GM11168 (cell line): ENCODE measurements around the gene IPMK.
"Not testable (repeated sequence)": the region's sequence is repeated elsewhere in the genome, so short reads cannot be mapped to it uniquely, and the experiment has no call there.

Experiments
- in situ Hi-C: fragments of 300-500 bp; cut with MboI; formaldehyde crosslinking; loops from one replicate; pipeline ENCODE4 v1.12.0; 2022; ENCODE audit warnings: low sequenced_read_pairs; ENCODE audit not compliant: unreplicated experiment

The IPMK gene

GRCh38 chr10:58268946-58269781 is 1.5 kb upstream of the IPMK start, which contains the start of gene CISD1:
TSS of gene CISD1 (plus strand) at chr10:58269162. CDS start at chr10:58269274, 112 bp downstream.
- in situ Hi-C loops = no loop called here

- in situ Hi-C loops = no loop called here
Measured at GRCh38 chr10:58268454-58268945, 806 bp upstream of the IPMK start.

GRCh38 chr10:58266826-58267712 is 625 bp downstream of the IPMK start:
- in situ Hi-C loops = no loop called here

- in situ Hi-C loops = no loop called here
Measured at GRCh38 chr10:58266003-58266825, 1.5 kb downstream of the IPMK start.

DNA sequence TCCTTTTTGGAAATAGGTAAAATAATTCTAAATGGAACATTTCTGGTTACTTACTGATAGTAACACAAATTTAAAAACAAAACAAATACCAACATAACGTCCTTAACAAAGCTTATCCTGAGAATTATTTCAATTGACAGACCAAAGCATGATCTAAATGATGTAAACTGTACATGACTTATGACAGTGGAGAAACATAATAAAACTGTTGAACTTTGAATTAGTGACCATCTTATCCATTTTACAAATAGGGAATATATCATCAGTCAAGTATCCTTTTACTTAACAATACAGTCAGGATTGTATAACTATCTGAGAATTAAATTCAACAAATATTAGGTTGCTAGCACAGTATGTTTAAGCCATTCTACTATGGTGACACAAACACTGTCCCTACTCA is 2.4 kb downstream of the IPMK start:
- in situ Hi-C loops = no loop called here

DNA sequence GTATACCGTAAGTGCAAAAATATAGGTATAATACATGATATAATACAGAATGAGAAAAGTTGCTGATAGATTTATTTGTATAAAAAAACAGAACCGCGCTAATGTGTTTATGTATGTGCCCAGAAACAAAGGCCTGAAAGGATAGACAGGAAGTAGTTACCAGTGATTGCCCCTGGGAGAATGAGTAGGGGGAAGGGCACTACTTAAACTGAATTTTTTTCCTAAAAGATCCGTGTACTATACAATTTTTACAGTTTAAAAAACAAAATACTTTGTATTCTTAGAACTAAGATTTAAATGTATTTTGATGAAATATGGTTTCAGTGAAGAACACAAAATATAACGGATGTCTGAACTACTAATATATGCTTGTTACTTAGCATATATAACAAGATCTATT is 2.9 kb downstream of the IPMK start:
- in situ Hi-C loops = no loop called here

- in situ Hi-C loops = no loop called here
Measured at GRCh38 chr10:58262766-58263165, 4.9 kb downstream of the IPMK start.

- in situ Hi-C loops = no loop called here
Measured at GRCh38 chr10:58260334-58260733, 7.4 kb downstream of the IPMK start.

GRCh38 chr10:58258977-58259692 is 8.6 kb downstream of the IPMK start:
- in situ Hi-C loops = no loop called here

DNA sequence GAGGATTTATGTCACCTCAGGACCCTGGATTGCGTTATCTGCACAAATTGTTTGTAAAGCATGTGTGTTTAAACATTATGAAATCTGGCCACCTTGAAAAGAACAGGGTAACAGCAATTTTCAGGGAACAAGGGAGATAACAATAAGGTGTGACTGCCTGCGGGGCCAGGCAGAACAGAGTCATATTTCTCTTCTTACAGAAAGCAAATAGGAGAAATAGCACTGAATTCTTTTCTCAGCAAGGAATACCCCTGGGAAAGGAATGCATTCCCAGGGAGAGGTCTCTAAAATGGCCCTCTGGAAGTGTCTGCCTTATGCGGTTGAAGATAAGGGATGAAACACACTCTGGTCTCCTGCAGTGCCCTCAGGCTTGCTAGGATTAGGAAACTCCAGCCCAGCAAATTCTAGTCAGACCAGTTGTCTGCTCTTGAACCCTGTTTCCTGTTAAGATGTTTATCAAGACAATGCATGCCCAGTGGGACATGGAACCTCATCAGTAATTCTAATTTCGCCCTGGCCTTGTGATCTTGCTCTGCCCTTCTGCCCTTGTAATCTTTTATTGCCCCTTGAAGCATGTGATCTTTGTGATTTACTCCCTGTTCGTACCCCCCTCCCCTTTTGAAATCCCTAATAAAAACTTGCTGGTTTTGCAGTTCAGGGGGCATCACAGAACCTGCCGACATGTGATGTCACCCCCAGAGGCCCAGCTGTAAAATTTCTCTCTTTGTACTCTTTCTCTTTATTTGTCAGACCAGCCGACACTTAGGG is 11.5 kb downstream of the IPMK start:
- in situ Hi-C loops = not testable (repeated sequence)

GRCh38 chr10:58254644-58255043 is 13.1 kb downstream of the IPMK start:
- in situ Hi-C loops = no loop called here

DNA sequence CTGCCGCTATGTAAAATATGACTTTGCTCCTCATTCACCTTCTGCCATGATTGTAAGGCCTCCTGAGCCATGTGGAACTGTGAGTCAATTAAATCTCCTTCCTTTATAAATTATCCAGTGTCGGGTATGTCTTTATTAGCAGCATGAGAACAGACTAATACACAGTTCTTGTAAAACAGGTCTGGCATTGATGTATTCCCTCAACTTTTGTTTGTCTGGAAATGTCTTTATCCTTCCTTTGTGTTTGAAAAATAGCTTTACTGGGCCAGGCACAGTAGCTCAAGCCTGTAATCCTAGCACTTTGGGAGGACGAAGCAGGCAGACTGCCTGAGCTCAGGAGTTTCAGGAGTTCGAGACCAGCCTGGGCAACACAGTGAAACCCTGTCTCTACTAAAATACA is 14.5 kb downstream of the IPMK start:
- in situ Hi-C loops = no loop called here

- in situ Hi-C loops = not testable (repeated sequence)
Measured at GRCh38 chr10:58244666-58245065, 23.0 kb downstream of the IPMK start.

DNA sequence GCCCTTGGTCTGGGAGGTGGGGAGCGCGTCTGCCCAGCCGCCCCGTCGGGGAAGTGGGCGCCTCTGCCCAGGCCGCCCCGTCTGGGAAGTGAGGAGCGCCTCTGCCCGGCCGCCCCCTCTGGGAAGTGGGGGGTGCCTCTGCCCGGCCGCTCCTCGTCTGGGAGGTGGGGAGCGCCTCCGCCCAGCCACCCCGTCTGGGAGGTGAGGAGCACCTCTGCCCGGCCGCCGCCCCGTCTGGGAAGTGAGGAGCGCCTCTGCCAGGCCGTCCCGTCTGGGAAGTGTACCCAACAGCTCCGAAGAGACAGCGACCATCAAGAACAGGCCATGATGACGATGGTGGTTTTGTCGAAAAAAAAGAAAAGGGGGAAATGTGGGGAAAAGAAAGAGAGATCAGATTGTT is 23.5 kb downstream of the IPMK start:
- in situ Hi-C loops = not testable (repeated sequence)

- in situ Hi-C loops = not testable (repeated sequence)
Measured at GRCh38 chr10:58243801-58244200, 23.9 kb downstream of the IPMK start.

GRCh38 chr10:58243269-58243668 is 24.4 kb downstream of the IPMK start:
- in situ Hi-C loops = no loop called here

DNA sequence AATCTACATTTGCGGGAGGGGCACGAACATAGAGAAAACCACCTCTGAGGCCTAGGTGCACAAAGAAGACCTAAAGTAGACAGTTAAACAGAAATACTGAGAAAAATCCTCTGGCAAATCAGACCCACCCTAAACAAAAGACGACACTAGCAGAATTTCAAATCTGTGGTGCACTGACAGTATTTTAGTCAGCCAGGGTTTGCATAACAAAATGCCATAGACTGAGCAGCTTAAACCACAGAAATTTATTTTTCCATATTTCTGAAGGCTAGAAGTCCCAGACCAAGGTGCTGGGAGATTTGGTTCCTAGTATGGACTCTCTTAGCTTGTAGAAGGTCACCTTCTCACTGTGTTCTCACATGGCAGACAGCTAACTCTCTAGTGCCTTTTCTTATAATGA is 26.3 kb downstream of the IPMK start:
- in situ Hi-C loops = no loop called here

DNA sequence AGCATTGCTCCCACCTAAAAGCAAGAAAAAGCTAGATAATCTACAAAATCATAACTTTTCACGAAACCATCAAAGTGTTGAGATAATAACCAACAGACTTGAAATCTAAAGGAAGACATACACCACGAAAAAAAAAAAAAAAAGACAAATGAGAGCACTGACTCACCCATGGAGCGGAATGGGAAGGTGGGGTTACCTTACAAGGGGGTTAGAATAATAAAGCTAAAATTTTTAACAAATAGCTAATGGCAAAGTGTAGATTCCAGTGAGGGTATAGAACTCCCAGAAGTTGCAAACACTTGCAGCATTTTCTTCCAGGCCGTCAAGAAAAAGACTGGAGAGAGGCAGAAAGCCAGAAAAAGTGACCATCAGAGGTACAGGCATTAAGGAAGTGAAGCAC is 27.2 kb downstream of the IPMK start:
- in situ Hi-C loops = no loop called here
